Spleen (tissue), 11 donors: ENCODE data around the gene SMOC2. TPM values are rescaled to one million over a fixed set of nuclear protein-coding genes. Genes with fewer than 3 reads are reported as not detected.

ENCODE experiments used
- DNase-seq: peaks from one replicate; pipeline ENCODE4 v3.0.0-alpha.2; 2020
- H3K27ac ChIP-seq, 8 donors: fragments of 200-600 bp; sonication (generic) in 7 of 8; 1 replicate in 4 of 8; 2 replicates in 4 of 8; pipeline versions ENCODE4 v1.5.0 to v1.8.0; 2016 to 2021; ENCODE audit warnings: inconsistent platforms in 4 of 8, mild to moderate bottlenecking in 4 of 8, moderate library complexity in 1 of 8
- H3K27me3 ChIP-seq, 7 donors: fragments of 200-600 bp; sonication (generic) in 6 of 7; replicated peaks in 1 of 7; 1 replicate in 4 of 7; 2 replicates in 3 of 7; pipeline versions ENCODE4 v1.5.0 to v1.8.0; 2016 to 2021; ENCODE audit warnings: inconsistent platforms in 3 of 7, mild to moderate bottlenecking in 1 of 7
- H3K36me3 ChIP-seq, 6 donors: fragments of 200-600 bp; sonication (generic) in 5 of 6; 1 replicate in 4 of 6; 2 replicates in 2 of 6; pipeline versions ENCODE4 v1.5.0 to v1.8.0; 2016 to 2021; ENCODE audit warnings: inconsistent platforms in 2 of 6
- H3K4me1 ChIP-seq, 6 donors: fragments of 200-600 bp; sonication (generic) in 5 of 6; 1 replicate in 3 of 6; 2 replicates in 3 of 6; pipeline versions ENCODE4 v1.5.0 to v1.8.0; 2016 to 2021; ENCODE audit warnings: inconsistent platforms in 3 of 6
- H3K4me3 ChIP-seq, 8 donors: fragments of 200-600 bp; sonication (generic) in 7 of 8; 1 replicate in 4 of 8; 2 replicates in 4 of 8; pipeline versions ENCODE4 v1.5.0 to v1.8.0; 2016 to 2021; ENCODE audit warnings: inconsistent platforms in 4 of 8, mild to moderate bottlenecking in 4 of 8, moderate library complexity in 2 of 8
- H3K9me3 ChIP-seq, 8 donors: fragments of 200-600 bp; sonication (generic) in 7 of 8; 1 replicate in 4 of 8; 2 replicates in 4 of 8; pipeline versions ENCODE4 v1.5.0 to v1.8.0; 2016 to 2021; ENCODE audit warnings: inconsistent platforms in 4 of 8
- POLR2A ChIP-seq, 3 donors: fragments of 450-650 bp; IDR thresholded peaks; one replicate each; pipeline ENCODE4 v1.5.1; 2017; ENCODE audit warnings: antibody characterized with exemption in 3 of 3, mild to moderate bottlenecking in 1 of 3
- POLR2AphosphoS5 ChIP-seq, 3 donors: sonication (generic); formaldehyde crosslinking; IDR thresholded peaks; one replicate each; pipeline ENCODE4 v1.5.1; 2017; ENCODE audit warnings: antibody characterized with exemption in 3 of 3
- WGBS, 5 donors: extraction: QIAGEN DNeasy Blood & Tissue Kit in 3 of 5; methylation state at CpG; one replicate each; pipeline versions ENCODE4 v1.1.5 to v1.1.7; 2013 to 2018; 5-methylcytosine and 5-hydroxymethylcytosine counted together
- intact Hi-C: fragments of 100-400 bp; cut with DNase I; formaldehyde crosslinking; loops from one replicate; pipeline ENCODE4 v1.15.0; 2023; ENCODE audit warnings: low total_unique reads
- polyA plus RNA-seq, 3 donors: library from polyadenylated mRNA; stranded (reverse); fragments of 200-250 nt; gene quantifications; one replicate each; pipeline ENCODE4 v1.2.1, GENCODE V29; 2013
- total RNA-seq, 7 donors: library from RNA; depleted of rRNA in 3 of 7; stranded (reverse); fragments of >200 nt in 3 of 7; fragmentation: NEBNext Ultra II Directional in 4 of 7; extraction: Animal tissue kit (Norgen Biotek cat#: 25700) in 4 of 7; gene quantifications; one replicate each; pipeline versions ENCODE4 v1.1.0 to v1.2.1, GENCODE V29; 2016 to 2021
- TF ChIP-seq, protein P1 (sequence below), 11 experiments: fragments of 200-600 bp in 7 of 11; fragments of 450-650 bp in 4 of 11; sonication (generic) in 4 of 11; IDR thresholded peaks in 8 of 11; conservative IDR thresholded peaks in 3 of 11; 1 replicate in 7 of 11; 2 replicates in 4 of 11; pipeline versions ENCODE4 v1.4.0 to v1.8.0; 2016 to 2021; ENCODE audit warnings: antibody characterized with exemption in 11 of 11, inconsistent platforms in 4 of 11, mild to moderate bottlenecking in 1 of 11
- donor health status: healthy with polysubstance abuse.
- donor health status: DM: no; HTN: no; CAD: no; lungs with moderate emphysema.
- donor health status: DM: no; HTN: no; CAD: no.
- donor health status: Bipolar disorder and iron deficiency.
- donor health status: healthy.
- donor health status: DM: no; HTN: no; CAD: no.
- donor health status: DM: yes; HTN: yes; CAD: no.

SMOC2 gene
- total and polyA plus RNA-seq, 10 donors = 0.94 to 7.6 (median 1.8) TPM

DNA sequence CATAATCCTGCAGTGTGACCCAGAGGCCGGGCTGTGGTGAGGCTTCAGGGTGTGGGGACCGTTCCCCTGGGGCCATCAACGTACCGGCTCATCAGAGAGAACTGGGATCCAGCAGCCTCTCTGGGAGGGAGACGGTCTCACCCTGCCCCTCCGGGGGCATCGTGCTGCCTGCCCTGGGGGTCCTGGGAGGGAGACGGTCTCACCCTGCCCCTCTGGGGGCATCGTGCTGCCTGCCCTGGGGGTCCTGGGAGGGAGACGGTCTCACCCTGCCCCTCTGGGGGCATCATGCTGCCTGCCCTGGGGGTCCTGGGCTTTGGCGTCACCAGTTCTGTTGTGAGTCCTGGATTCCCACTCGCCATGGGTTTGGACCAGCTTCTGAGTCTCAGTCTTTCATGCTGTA is 17.1 kb downstream of the SMOC2 start:
- no peaks in the 10 kb centered on the region for H3K9me3 ChIP-seq
- H3K4me1 ChIP-seq = no peaks in the 10 kb centered on the region
- no peak overlapping the region for H3K27ac ChIP-seq
- no peak for DNase-seq
- H3K36me3 ChIP-seq = no peaks in the 10 kb centered on the region
- H3K4me3 ChIP-seq = no peak overlapping the region
- 80 to 93% (median 84%) methylated on average over 9 to 12 of the region's 12 CpGs for WGBS, 5 donors
- intact Hi-C loops = no loop called here
- peaks cover 0 to 23% (median 0%) of the 10 kb centered on the region in 7 donors for H3K27me3 ChIP-seq
- TF ChIP-seq POLR2AphosphoS5 (IDR thresholded peaks at IDR 0.05) = no peak
- TF ChIP-seq, protein P1, sequence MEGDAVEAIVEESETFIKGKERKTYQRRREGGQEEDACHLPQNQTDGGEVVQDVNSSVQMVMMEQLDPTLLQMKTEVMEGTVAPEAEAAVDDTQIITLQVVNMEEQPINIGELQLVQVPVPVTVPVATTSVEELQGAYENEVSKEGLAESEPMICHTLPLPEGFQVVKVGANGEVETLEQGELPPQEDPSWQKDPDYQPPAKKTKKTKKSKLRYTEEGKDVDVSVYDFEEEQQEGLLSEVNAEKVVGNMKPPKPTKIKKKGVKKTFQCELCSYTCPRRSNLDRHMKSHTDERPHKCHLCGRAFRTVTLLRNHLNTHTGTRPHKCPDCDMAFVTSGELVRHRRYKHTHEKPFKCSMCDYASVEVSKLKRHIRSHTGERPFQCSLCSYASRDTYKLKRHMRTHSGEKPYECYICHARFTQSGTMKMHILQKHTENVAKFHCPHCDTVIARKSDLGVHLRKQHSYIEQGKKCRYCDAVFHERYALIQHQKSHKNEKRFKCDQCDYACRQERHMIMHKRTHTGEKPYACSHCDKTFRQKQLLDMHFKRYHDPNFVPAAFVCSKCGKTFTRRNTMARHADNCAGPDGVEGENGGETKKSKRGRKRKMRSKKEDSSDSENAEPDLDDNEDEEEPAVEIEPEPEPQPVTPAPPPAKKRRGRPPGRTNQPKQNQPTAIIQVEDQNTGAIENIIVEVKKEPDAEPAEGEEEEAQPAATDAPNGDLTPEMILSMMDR (IDR thresholded peaks at IDR 0.05 in 8 of 11, conservative IDR thresholded peaks at IDR 0.05 in 3 of 11) = no peak

DNA sequence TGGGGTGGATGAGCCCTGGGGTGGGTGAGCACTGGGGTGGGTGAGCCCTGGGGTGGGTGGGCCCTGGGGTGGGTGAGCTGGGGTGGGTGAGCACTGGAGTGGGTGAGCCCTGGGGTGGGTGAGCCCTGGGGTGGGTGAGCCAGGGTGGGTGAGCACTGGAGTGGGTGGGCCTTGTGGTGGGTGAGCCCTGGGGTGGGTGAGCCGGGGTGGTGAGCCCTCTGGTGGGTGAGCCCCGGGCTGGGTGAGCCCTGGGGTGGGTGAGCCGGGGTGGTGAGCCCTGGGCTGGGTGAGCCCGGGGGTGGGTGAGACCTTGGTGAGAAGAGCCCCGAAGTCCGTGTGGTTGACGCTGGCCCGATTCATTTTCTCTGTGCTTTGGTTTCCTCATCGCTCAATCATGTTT is 18.6 kb downstream of the SMOC2 start:
- Histone ChIP-seq H3K36me3 (no peaks in the 10 kb centered on the region), H3K4me1 (no peaks in the 10 kb centered on the region), H3K9me3 (no peaks in the 10 kb centered on the region), H3K4me3 (no peak overlapping the region), H3K27ac (no peak overlapping the region), H3K27me3 (peaks cover 0 to 13% (median 0%) of the 10 kb centered on the region in 7 donors)
- intact Hi-C loops = no loop called here
- TF ChIP-seq POLR2A (IDR thresholded peaks at IDR 0.05) (no peak), POLR2AphosphoS5 (IDR thresholded peaks at IDR 0.05) (no peak)
- TF ChIP-seq, protein P1 (IDR thresholded peaks at IDR 0.05 in 8 of 11, conservative IDR thresholded peaks at IDR 0.05 in 3 of 11) = no peak
- DNase-seq = no peak
- WGBS, 5 donors = 90 to 99% (median 93%) methylated on average over 9 of the region's 9 CpGs

DNA sequence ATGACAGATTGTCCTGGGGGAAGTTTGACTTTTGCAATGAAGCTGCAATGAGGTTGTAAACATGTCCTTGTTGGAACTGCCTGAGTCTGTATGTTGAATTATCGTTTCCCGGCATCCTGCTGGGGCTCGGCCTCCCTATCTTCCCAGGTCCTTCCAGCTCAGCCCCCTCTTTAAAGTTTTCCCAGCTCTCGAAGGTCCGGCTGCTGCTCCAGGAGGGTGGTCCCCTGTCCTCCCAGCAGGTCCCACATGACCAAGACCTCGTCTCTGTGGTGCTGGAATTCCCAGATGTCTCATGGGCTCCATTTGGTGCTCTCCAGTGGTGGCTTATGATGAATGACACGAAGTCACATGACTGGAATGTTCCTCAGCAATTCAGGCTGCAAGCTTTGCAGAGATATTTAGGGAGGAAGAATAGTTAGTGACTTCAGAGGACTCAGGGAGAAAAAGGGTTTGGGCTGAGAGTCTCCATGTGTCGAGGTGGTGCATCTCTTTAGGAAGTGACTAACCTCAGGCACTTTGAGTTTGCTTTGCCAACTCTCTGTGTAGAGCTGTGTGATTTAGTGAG is 21.4 kb downstream of the SMOC2 start:
- Histone ChIP-seq H3K4me3 (no peak overlapping the region), H3K9me3 (no peaks in the 10 kb centered on the region), H3K36me3 (no peaks in the 10 kb centered on the region), H3K4me1 (no peaks in the 10 kb centered on the region), H3K27ac (no peak overlapping the region), H3K27me3 (peaks cover 0 to 11% (median 0%) of the 10 kb centered on the region in 7 donors)
- TF ChIP-seq, protein P1 (IDR thresholded peaks at IDR 0.05 in 8 of 11, conservative IDR thresholded peaks at IDR 0.05 in 3 of 11) = no peak
- no peak for TF ChIP-seq POLR2AphosphoS5 (IDR thresholded peaks at IDR 0.05)
- TF ChIP-seq POLR2A (IDR thresholded peaks at IDR 0.05) = no peak
- intact Hi-C loops = no loop called here
- WGBS, 5 donors = 62 to 78% (median 72%) methylated on average over 8 of the region's 8 CpGs
- DNase-seq = no peak

DNA sequence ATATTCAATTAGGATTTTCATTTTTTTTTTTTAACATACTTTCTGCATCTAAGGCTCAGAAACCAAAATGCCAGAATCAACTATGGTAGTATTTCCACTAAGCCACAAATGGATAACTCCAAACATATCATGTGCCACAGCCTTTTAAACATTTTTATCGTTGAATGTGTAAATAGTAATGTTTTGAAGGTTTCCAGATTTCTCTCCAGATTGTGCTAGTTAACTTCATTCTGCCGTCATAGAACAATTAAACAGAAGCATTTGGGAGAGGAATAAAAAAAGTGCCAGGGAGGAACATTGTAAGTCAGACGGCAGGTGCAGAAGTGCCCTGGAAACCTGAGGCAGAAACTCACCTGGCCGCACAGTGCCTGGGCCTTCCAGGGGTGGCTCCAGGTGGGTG is 23.6 kb downstream of the SMOC2 start:
- Histone ChIP-seq H3K9me3 (no peaks in the 10 kb centered on the region), H3K4me1 (no peaks in the 10 kb centered on the region), H3K4me3 (no peak overlapping the region), H3K27me3 (peaks cover 0 to 22% (median 0%) of the 10 kb centered on the region in 7 donors), H3K36me3 (no peaks in the 10 kb centered on the region), H3K27ac (no peak overlapping the region)
- no peak for TF ChIP-seq POLR2AphosphoS5 (IDR thresholded peaks at IDR 0.05)
- TF ChIP-seq, protein P1 (IDR thresholded peaks at IDR 0.05 in 8 of 11, conservative IDR thresholded peaks at IDR 0.05 in 3 of 11) = no peak
- intact Hi-C loops = no loop called here
- no peak for DNase-seq
- 87 to 94% (median 91%) methylated on average over 4 of the region's 4 CpGs for WGBS, 5 donors
